ENCODE measurements around the gene NEU2. TPM values are rescaled to one million over a fixed set of nuclear protein-coding genes. Genes with fewer than 3 reads are reported as not detected.

Gene NEU2
- total and polyA plus RNA-seq, 2 of the 4 experiments (the other 2 are of a cell fraction): not detected

GRCh38 chr2:233048569-233049193 lies 16.2 kb downstream of the NEU2 start:
- WGBS, 2 experiments (ENCODE audit: extremely low coverage in 2 of 2, insufficient read length in 1 of 2): 71% methylated on average over 3 of the region's 10 CpGs; no CpG with 5 or more reads in 1 of the 2 experiments
- H2BK20ac ChIP-seq (ENCODE audit: low read depth, low read length): no peak overlapping the region
- H3K4ac ChIP-seq (ENCODE audit: low read depth, low read length): no peak overlapping the region
- in situ Hi-C loops (cut with MboI; ENCODE audit: low sequenced_read_pairs) (no loop called here), intact Hi-C loops (cut with micrococcal nuclease) (no loop called here), dilution Hi-C loops (cut with HindIII; ENCODE audit: low sequenced_read_pairs, unreplicated experiment) (no loop called here)
- no peak overlapping the region for H4K91ac ChIP-seq (ENCODE audit: insufficient read depth, low read depth, low read length)
- no peak overlapping the region for H3K14ac ChIP-seq (replicated peaks; ENCODE audit: low read depth, low read length)
- no peak overlapping the region for H2BK5ac ChIP-seq (ENCODE audit: low read depth, low read length, poor library complexity, severe bottlenecking)
- H2AFZ ChIP-seq (replicated peaks; ENCODE audit: low read length, poor library complexity): no peak overlapping the region
- no peak for TF ChIP-seq MXI1 (IDR thresholded peaks at IDR 0.05; ENCODE audit: borderline replicate concordance, low read depth, low read length)
- TF ChIP-seq ELK1 (IDR thresholded peaks at IDR 0.05; ENCODE audit: borderline replicate concordance, low read depth, low read length): no peak
- TF ChIP-seq BHLHE40 (IDR thresholded peaks at IDR 0.05; ENCODE audit: low read depth, low read length): no peak
- no peak for TF ChIP-seq RCOR1 (IDR thresholded peaks at IDR 0.05; ENCODE audit: insufficient replicate concordance, low read length)
- TF ChIP-seq MAFK (IDR thresholded peaks at IDR 0.05; ENCODE audit: low read depth, low read length): no peak
- TF ChIP-seq MAZ (IDR thresholded peaks at IDR 0.05; ENCODE audit: borderline replicate concordance, low read depth, low read length): no peak
- TF ChIP-seq CHD1 (IDR thresholded peaks at IDR 0.05; ENCODE audit: low read depth, low read length): no peak
- no peak for TF ChIP-seq RAD21 (IDR thresholded peaks at IDR 0.05; ENCODE audit: low read length)
- no peak for TF ChIP-seq CEBPB (IDR thresholded peaks at IDR 0.05; ENCODE audit: low read depth, low read length)
- no peak for TF ChIP-seq SMC3 (IDR thresholded peaks at IDR 0.05; ENCODE audit: low read depth, low read length)
- no peak for TF ChIP-seq CTCF (conservative IDR thresholded peaks at IDR 0.05; ENCODE audit: low read depth, low read length)
- no peak for TF ChIP-seq POLR2A (IDR thresholded peaks at IDR 0.05; ENCODE audit: low read depth, low read length)
- TF ChIP-seq FOS (IDR thresholded peaks at IDR 0.05; ENCODE audit: low read depth, low read length): no peak
- TF ChIP-seq RFX5 (IDR thresholded peaks at IDR 0.05; ENCODE audit: low read depth, low read length): no peak
- no peak for TF ChIP-seq NFE2L2 (IDR thresholded peaks at IDR 0.05; ENCODE audit: low read depth, low read length)
- TF ChIP-seq USF2 (IDR thresholded peaks at IDR 0.05; ENCODE audit: low read depth, low read length): no peak
- ATAC-seq (ENCODE audit: low read depth) (no peak), DNase-seq (no peak)
- no peaks in the 10 kb centered on the region for H3K9me1 ChIP-seq (ENCODE audit: insufficient read depth, low read length)
- no peak overlapping the region for H4K8ac ChIP-seq (ENCODE audit: low read depth in 2 of 2, low read length in 2 of 2)
- H3K9me3 ChIP-seq (ENCODE audit: control insufficient read depth, insufficient read depth, low read length): no peaks in the 10 kb centered on the region
- CTCF ChIA-PET: no interaction called here
- no peak overlapping the region for H3K56ac ChIP-seq (ENCODE audit: extremely low read depth, insufficient read depth, low read length)
- H2BK15ac ChIP-seq (ENCODE audit: low read depth, low read length): no peak overlapping the region
- H3K79me1 ChIP-seq (ENCODE audit: low read depth in 1 of 2, low read length in 2 of 2): no peaks in the 10 kb centered on the region
- H3K18ac ChIP-seq (ENCODE audit: low read depth, low read length): no peak overlapping the region
- H4K20me1 ChIP-seq (ENCODE audit: insufficient read depth, low read length): no peaks in the 10 kb centered on the region
- H3K4me1 ChIP-seq (ENCODE audit: control insufficient read depth, insufficient read depth, low read length): no peaks in the 10 kb centered on the region
- H2AK5ac ChIP-seq (ENCODE audit: low read depth, low read length): no peak overlapping the region
- H3K4me3 ChIP-seq (ENCODE audit: insufficient read depth, low read depth, low read length): no peak overlapping the region
- no peak overlapping the region for H4K5ac ChIP-seq (ENCODE audit: low read depth, low read length)
- H3K27me3 ChIP-seq (ENCODE audit: control insufficient read depth, insufficient read depth, low read length): peaks cover 41% of the 10 kb centered on the region
- H2AK9ac ChIP-seq (replicated peaks; ENCODE audit: low read depth, low read length, poor library complexity): no peak overlapping the region
- H3K36me3 ChIP-seq (ENCODE audit: control insufficient read depth, insufficient read depth, low read length): no peaks in the 10 kb centered on the region
- H3K4me2 ChIP-seq (ENCODE audit: low read depth, low read length): no peak overlapping the region
- no peak overlapping the region for H2BK120ac ChIP-seq (ENCODE audit: low read depth, low read length)
- no peak overlapping the region for H3K9ac ChIP-seq (ENCODE audit: low read depth, low read length)
- BruUV-seq (replicated peaks): no TSS peak
- POLR2A ChIA-PET (ENCODE audit: unreplicated experiment): no interaction called here
- H3K27ac ChIP-seq (ENCODE audit: insufficient read depth, low read length): no peak overlapping the region
- H3K23ac ChIP-seq (ENCODE audit: low read depth, low read length): no peak overlapping the region

All from IMR-90 (cell line).